ENCODE data around the gene NOTCH4.
"Not testable (repeated sequence)": the region's sequence is repeated elsewhere in the genome, so short reads cannot be mapped to it uniquely, and the experiment has no call there.

The NOTCH4 gene

DNA sequence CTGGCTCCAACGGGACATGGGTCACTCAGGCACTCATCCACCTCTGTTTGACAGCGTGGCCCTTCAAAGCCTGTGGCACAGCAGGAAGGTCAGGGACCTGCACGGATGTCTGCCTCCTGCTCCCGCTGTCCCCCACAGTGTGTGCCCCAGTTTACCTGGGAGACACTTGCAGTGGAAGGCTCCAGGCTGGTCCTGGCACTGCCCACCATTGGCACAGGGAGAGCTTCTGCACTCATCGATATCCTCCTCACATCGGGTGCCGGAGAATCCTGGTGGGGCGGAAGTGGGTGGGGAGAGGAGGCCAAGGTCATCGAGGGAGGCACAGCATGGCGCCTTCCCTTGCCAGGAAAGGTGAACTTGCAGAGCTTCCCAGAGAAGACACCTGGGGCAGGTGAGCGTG, 6.9 kb downstream of the NOTCH4 start:
- Histone ChIP-seq H3K4me3 (ENCODE audit: low read depth, low read length) (no peak overlapping the region), H2AFZ (ENCODE audit: low read length, unreplicated experiment) (no peak overlapping the region), H3K79me2 (ENCODE audit: control insufficient read depth, insufficient read depth, low read length, unreplicated experiment) (no peaks in the 10 kb centered on the region), H3K27ac (ENCODE audit: low read depth, low read length) (no peak overlapping the region), H3K36me3 (ENCODE audit: insufficient read depth, low read length) (no peaks in the 10 kb centered on the region), H3K4me1 (ENCODE audit: control insufficient read depth, insufficient read depth, low read length, unreplicated experiment) (no peaks in the 10 kb centered on the region), H3K27me3 (ENCODE audit: insufficient read depth, low read length) (peaks cover 26% of the 10 kb centered on the region)

DNA sequence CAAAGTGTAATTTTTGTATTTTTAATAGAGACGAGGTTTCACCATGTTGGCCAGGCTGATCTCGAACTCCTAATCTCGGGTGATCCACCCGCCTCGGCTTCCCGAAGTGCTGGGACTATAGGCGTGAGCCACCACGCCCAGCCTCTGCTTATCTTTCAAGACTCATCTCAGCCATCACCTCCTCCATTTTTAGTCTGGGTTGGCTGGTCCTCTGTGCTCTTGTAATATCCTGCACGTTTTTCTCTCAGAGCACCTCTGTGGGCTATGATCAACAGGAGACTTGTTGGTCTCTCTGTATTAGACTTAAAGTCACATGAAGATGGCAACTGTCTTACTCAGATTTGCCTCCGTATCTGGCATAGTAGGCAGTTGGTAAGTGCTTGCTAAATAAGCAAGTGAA, 7.6 kb downstream of the NOTCH4 start:
- Histone ChIP-seq H3K27ac (ENCODE audit: low read depth, low read length) (no peak overlapping the region), H3K4me3 (ENCODE audit: low read depth, low read length) (no peak overlapping the region), H3K27me3 (ENCODE audit: insufficient read depth, low read length) (peaks cover 26% of the 10 kb centered on the region), H3K4me1 (ENCODE audit: control insufficient read depth, insufficient read depth, low read length, unreplicated experiment) (no peaks in the 10 kb centered on the region), H3K36me3 (ENCODE audit: insufficient read depth, low read length) (no peaks in the 10 kb centered on the region), H3K79me2 (ENCODE audit: control insufficient read depth, insufficient read depth, low read length, unreplicated experiment) (no peaks in the 10 kb centered on the region), H2AFZ (ENCODE audit: low read length, unreplicated experiment) (no peak overlapping the region)

- Histone ChIP-seq H3K4me1 (ENCODE audit: control insufficient read depth, insufficient read depth, low read length, unreplicated experiment) (no peaks in the 10 kb centered on the region), H3K36me3 (ENCODE audit: insufficient read depth, low read length) (no peaks in the 10 kb centered on the region), H3K4me3 (ENCODE audit: low read depth, low read length) (no peak overlapping the region), H2AFZ (ENCODE audit: low read length, unreplicated experiment) (no peak overlapping the region), H3K79me2 (ENCODE audit: control insufficient read depth, insufficient read depth, low read length, unreplicated experiment) (no peaks in the 10 kb centered on the region), H3K27me3 (ENCODE audit: insufficient read depth, low read length) (peaks cover 23% of the 10 kb centered on the region), H3K27ac (ENCODE audit: low read depth, low read length) (no peak overlapping the region)
Observed at GRCh38 chr6:32215617-32216016, 8.2 kb downstream of the NOTCH4 start.

GRCh38 chr6:32214126-32214525, 9.7 kb downstream of the NOTCH4 start:
- H3K36me3 ChIP-seq (ENCODE audit: insufficient read depth, low read length) = no peaks in the 10 kb centered on the region
- H3K4me1 ChIP-seq (ENCODE audit: control insufficient read depth, insufficient read depth, low read length, unreplicated experiment) = no peaks in the 10 kb centered on the region
- H3K27ac ChIP-seq (ENCODE audit: low read depth, low read length) = no peak overlapping the region
- H3K79me2 ChIP-seq (ENCODE audit: control insufficient read depth, insufficient read depth, low read length, unreplicated experiment) = no peaks in the 10 kb centered on the region
- H3K27me3 ChIP-seq (ENCODE audit: insufficient read depth, low read length) = peaks cover 19% of the 10 kb centered on the region
- no peak overlapping the region for H2AFZ ChIP-seq (ENCODE audit: low read length, unreplicated experiment)
- no peak overlapping the region for H3K4me3 ChIP-seq (ENCODE audit: low read depth, low read length)

GRCh38 chr6:32213649-32214048, 10.2 kb downstream of the NOTCH4 start:
- peaks cover 15% of the 10 kb centered on the region for H3K27me3 ChIP-seq (ENCODE audit: insufficient read depth, low read length)
- no peaks in the 10 kb centered on the region for H3K79me2 ChIP-seq (ENCODE audit: control insufficient read depth, insufficient read depth, low read length, unreplicated experiment)
- no peaks in the 10 kb centered on the region for H3K36me3 ChIP-seq (ENCODE audit: insufficient read depth, low read length)
- H3K4me3 ChIP-seq (ENCODE audit: low read depth, low read length) = no peak overlapping the region
- H3K4me1 ChIP-seq (ENCODE audit: control insufficient read depth, insufficient read depth, low read length, unreplicated experiment) = no peaks in the 10 kb centered on the region
- no peak overlapping the region for H2AFZ ChIP-seq (ENCODE audit: low read length, unreplicated experiment)
- H3K27ac ChIP-seq (ENCODE audit: low read depth, low read length) = no peak overlapping the region

- Histone ChIP-seq H2AFZ (ENCODE audit: low read length, unreplicated experiment) (no peak overlapping the region), H3K27me3 (ENCODE audit: insufficient read depth, low read length) (peaks cover 6% of the 10 kb centered on the region; the same call in 1 of the 2 replicates), H3K36me3 (ENCODE audit: insufficient read depth, low read length) (no peaks in the 10 kb centered on the region), H3K79me2 (ENCODE audit: control insufficient read depth, insufficient read depth, low read length, unreplicated experiment) (no peaks in the 10 kb centered on the region), H3K4me3 (ENCODE audit: low read depth, low read length) (no peak overlapping the region), H3K27ac (ENCODE audit: low read depth, low read length) (no peak overlapping the region), H3K4me1 (ENCODE audit: control insufficient read depth, insufficient read depth, low read length, unreplicated experiment) (no peaks in the 10 kb centered on the region)
Observed at GRCh38 chr6:32212076-32212760, 11.6 kb downstream of the NOTCH4 start.

DNA sequence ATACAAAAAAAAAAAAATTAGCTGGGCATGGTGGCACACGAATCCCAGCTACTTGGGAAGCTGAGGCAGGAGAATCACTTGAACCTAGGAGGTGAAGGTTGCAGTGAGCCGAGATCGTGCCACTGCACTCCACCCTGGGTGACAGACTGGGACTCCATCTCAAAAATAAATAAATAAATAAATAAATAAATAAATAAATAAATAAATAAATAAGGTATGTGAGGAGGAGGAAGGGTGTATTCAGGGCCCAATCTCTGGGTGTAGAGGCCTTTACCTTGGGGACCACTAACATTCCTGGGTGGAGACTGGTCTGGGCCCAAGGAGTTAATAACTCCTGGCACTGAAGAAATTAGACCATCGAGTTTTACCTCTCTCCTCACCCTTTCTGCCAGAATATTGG, 12.4 kb downstream of the NOTCH4 start:
- H3K4me3 ChIP-seq (ENCODE audit: low read depth, low read length); H3K79me2 ChIP-seq (ENCODE audit: control insufficient read depth, insufficient read depth, low read length, unreplicated experiment); H3K4me1 ChIP-seq (ENCODE audit: control insufficient read depth, insufficient read depth, low read length, unreplicated experiment); H2AFZ ChIP-seq (ENCODE audit: low read length, unreplicated experiment); H3K27me3 ChIP-seq (ENCODE audit: insufficient read depth, low read length); H3K36me3 ChIP-seq (ENCODE audit: insufficient read depth, low read length); H3K27ac ChIP-seq (ENCODE audit: low read depth, low read length): not testable (repeated sequence)

DNA sequence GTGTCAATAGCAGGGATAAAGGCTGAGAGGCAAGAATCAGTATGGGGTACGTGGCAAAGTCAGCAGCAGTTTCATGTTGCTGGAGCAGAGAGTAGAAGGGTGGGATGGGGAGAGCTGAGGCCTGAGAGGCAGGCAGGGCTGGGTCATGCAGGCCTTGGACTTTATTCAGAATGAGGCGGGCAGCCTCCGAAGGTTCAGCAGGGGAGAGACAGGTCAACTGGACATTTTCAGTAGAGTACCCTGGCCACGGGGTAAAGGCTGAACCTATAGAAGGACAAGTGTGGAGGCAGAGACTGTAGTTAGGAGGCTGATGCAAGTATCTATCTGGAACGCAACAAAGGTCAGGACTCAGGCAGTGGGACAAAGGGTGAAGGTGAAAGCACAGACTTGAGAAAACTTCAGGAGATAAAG, 13.7 kb downstream of the NOTCH4 start:
- no peaks in the 10 kb centered on the region for H3K4me1 ChIP-seq (ENCODE audit: control insufficient read depth, insufficient read depth, low read length, unreplicated experiment)
- no peaks in the 10 kb centered on the region for H3K79me2 ChIP-seq (ENCODE audit: control insufficient read depth, insufficient read depth, low read length, unreplicated experiment)
- no peaks in the 10 kb centered on the region for H3K36me3 ChIP-seq (ENCODE audit: insufficient read depth, low read length)
- H3K4me3 ChIP-seq (ENCODE audit: low read depth, low read length) = no peak overlapping the region
- no peaks in the 10 kb centered on the region for H3K27me3 ChIP-seq (ENCODE audit: insufficient read depth, low read length)
- no peak overlapping the region for H2AFZ ChIP-seq (ENCODE audit: low read length, unreplicated experiment)
- no peak overlapping the region for H3K27ac ChIP-seq (ENCODE audit: low read depth, low read length)

- Histone ChIP-seq H2AFZ (ENCODE audit: low read length, unreplicated experiment) (no peak overlapping the region), H3K27ac (ENCODE audit: low read depth, low read length) (no peak overlapping the region), H3K4me3 (ENCODE audit: low read depth, low read length) (no peak overlapping the region), H3K36me3 (ENCODE audit: insufficient read depth, low read length) (no peaks in the 10 kb centered on the region), H3K27me3 (ENCODE audit: insufficient read depth, low read length) (peaks cover 8% of the 10 kb centered on the region), H3K79me2 (ENCODE audit: control insufficient read depth, insufficient read depth, low read length, unreplicated experiment) (no peaks in the 10 kb centered on the region), H3K4me1 (ENCODE audit: control insufficient read depth, insufficient read depth, low read length, unreplicated experiment) (no peaks in the 10 kb centered on the region)
Observed at GRCh38 chr6:32208996-32209395, 14.9 kb downstream of the NOTCH4 start.

DNA sequence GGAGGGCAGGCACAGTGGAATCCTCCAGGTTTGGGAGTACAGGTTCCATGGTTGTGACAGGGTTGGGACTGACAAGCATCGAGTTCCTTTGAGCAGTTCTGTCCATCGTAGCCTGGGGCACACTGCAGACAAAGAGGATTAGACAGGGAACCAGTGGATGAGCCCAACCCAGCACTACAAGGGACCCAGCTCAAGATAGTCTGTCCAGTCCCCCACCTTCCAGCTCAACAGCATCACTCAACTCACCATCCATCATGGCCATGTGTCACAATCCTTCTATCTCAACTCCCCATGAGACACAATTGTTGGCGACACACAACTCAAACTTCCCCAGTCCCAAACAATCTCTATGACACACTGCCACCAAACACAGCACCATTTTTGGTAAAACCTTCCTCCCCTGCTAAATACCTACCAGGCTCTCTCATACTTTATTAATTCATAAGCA, 19.6 kb downstream of the NOTCH4 start:
- Histone ChIP-seq H2AFZ (ENCODE audit: low read length, unreplicated experiment) (no peak overlapping the region), H3K27ac (ENCODE audit: low read depth, low read length) (no peak overlapping the region), H3K4me1 (ENCODE audit: control insufficient read depth, insufficient read depth, low read length, unreplicated experiment) (no peaks in the 10 kb centered on the region), H3K79me2 (ENCODE audit: control insufficient read depth, insufficient read depth, low read length, unreplicated experiment) (no peaks in the 10 kb centered on the region), H3K4me3 (ENCODE audit: low read depth, low read length) (no peak overlapping the region), H3K36me3 (ENCODE audit: insufficient read depth, low read length) (no peaks in the 10 kb centered on the region), H3K27me3 (ENCODE audit: insufficient read depth, low read length) (peaks cover 8% of the 10 kb centered on the region)

GRCh38 chr6:32203426-32204267, 20.2 kb downstream of the NOTCH4 start:
- Histone ChIP-seq H3K4me3 (ENCODE audit: low read depth, low read length) (no peak overlapping the region), H3K4me1 (ENCODE audit: control insufficient read depth, insufficient read depth, low read length, unreplicated experiment) (no peaks in the 10 kb centered on the region), H3K27ac (ENCODE audit: low read depth, low read length) (no peak overlapping the region), H3K79me2 (ENCODE audit: control insufficient read depth, insufficient read depth, low read length, unreplicated experiment) (no peaks in the 10 kb centered on the region), H2AFZ (ENCODE audit: low read length, unreplicated experiment) (no peak overlapping the region), H3K27me3 (ENCODE audit: insufficient read depth, low read length) (peaks cover 8% of the 10 kb centered on the region), H3K36me3 (ENCODE audit: insufficient read depth, low read length) (no peaks in the 10 kb centered on the region)
